Measurements from ENCODE around the gene PSMC3IP.
"Not testable (repeated sequence)": the region's sequence is repeated elsewhere in the genome, so short reads cannot be mapped to it uniquely, and the experiment has no call there.

The PSMC3IP gene

GRCh38 chr17:42553866-42554249 is 23.7 kb downstream of the PSMC3IP start:
- no peak overlapping the region for H3K9ac ChIP-seq (ENCODE audit: low read depth, low read length)

DNA sequence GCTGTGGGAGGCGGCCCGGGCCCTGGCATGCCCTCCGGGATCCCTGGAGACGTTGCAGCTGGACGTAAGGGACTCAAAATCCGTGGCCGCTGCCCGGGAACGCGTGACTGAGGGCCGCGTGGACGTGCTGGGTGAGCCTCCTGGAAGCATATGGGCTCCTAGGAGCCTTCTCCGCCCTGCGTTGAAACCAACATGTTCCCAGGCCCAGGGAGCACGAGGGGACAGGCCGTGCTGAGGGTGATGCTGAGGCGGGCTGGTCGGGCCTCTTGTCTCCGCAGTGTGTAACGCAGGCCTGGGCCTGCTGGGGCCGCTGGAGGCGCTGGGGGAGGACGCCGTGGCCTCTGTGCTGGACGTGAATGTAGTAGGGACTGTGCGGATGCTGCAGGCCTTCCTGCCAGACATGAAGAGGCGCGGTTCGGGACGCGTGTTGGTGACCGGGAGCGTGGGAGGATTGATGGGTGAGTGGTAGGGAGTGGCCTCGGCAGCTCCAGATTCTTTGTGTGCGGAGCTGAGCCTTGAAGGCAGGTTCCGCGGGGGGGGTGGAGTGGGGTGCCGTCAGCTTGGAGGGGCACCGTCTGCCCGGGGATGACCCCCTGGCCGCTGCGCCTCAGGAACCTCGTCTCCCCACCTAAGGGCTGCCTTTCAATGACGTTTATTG is 24.2 kb downstream of the PSMC3IP start:
- Histone ChIP-seq H3K27me3 (ENCODE audit: control insufficient read depth, insufficient read depth, low read length) (peaks cover 4% of the 10 kb centered on the region), H3K9ac (ENCODE audit: low read depth, low read length) (no peak overlapping the region), H3K9me3 (ENCODE audit: control insufficient read depth, insufficient read depth, low read length) (no peaks in the 10 kb centered on the region), H3K36me3 (ENCODE audit: control insufficient read depth, insufficient read depth, low read length) (no peaks in the 10 kb centered on the region), H3K4me3 (ENCODE audit: low read depth, low read length) (no peak overlapping the region), H3K4me1 (ENCODE audit: control insufficient read depth, insufficient read depth, low read length) (peaks cover 7% of the 10 kb centered on the region)

More at GRCh38 chr17:42553866-42554249, 23.7 kb downstream of the PSMC3IP start:
- H3K27me3 ChIP-seq (ENCODE audit: control insufficient read depth, insufficient read depth, low read length), result peaks cover 4% of the 10 kb centered on the region
- H3K9me3 ChIP-seq (ENCODE audit: control insufficient read depth, insufficient read depth, low read length), result no peaks in the 10 kb centered on the region
- no peaks in the 10 kb centered on the region for H3K36me3 ChIP-seq (ENCODE audit: control insufficient read depth, insufficient read depth, low read length)
- H3K4me3 ChIP-seq (ENCODE audit: low read depth, low read length), result peak overlapping the region; percentile 93
- H3K4me1 ChIP-seq (ENCODE audit: control insufficient read depth, insufficient read depth, low read length), result peaks cover 4% of the 10 kb centered on the region

- H3K36me3 ChIP-seq (ENCODE audit: control insufficient read depth, insufficient read depth, low read length); H3K4me1 ChIP-seq (ENCODE audit: control insufficient read depth, insufficient read depth, low read length); H3K9me3 ChIP-seq (ENCODE audit: control insufficient read depth, insufficient read depth, low read length); H3K9ac ChIP-seq (ENCODE audit: low read depth, low read length); H3K27me3 ChIP-seq (ENCODE audit: control insufficient read depth, insufficient read depth, low read length): not testable (repeated sequence)
- H3K4me3 ChIP-seq (ENCODE audit: low read depth, low read length), result peak within 1 kb of the TSS; percentile 93
Measured at GRCh38 chr17:42552736-42553135, 24.8 kb downstream of the PSMC3IP start, which contains the start of gene HSD17B1. TSS of gene HSD17B1 (plus strand) at chr17:42552923. CDS start at chr17:42552934, 11 bp downstream.

DNA sequence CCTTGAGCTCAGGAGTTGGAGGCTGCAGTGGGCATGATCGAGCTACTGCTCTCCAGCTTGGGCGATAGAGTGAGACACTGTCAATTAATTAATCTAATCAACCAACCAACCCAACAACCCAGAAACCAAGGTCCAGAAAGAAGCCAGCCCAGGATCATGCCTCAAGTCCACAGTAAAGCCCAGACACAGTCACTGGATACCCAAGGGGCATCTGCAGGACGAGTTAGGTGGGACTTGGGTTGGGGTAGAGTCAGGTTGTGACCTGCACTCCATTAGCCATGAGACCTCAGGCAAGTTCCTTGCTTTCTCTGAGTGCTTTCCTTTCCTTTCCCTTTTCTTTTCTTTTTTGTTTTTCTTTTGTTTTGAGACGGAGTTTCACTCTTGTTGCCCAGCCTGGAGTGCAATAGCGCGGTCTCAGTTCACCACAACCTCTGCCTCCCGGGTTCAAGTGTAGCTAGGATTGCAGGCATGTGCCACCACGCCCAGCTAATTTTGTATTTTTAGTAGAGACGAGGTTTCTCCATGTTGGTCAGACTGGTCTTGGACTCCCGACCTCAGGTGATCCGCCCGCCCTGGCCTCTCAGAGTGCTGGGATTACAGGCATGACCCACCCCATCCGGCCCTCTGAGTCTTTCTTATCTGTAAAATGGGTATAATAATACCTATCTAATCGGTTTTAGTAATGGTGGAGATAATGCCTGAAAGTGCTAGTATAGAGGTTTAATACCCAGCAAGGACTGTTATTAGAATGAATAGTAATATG is 28.4 kb downstream of the PSMC3IP start:
- Histone ChIP-seq H3K4me3 (ENCODE audit: low read depth, low read length) (peak overlapping the region; percentile 60), H3K27me3 (ENCODE audit: control insufficient read depth, insufficient read depth, low read length) (peaks cover 4% of the 10 kb centered on the region), H3K9ac (ENCODE audit: low read depth, low read length) (no peak overlapping the region), H3K9me3 (ENCODE audit: control insufficient read depth, insufficient read depth, low read length) (no peaks in the 10 kb centered on the region), H3K36me3 (ENCODE audit: control insufficient read depth, insufficient read depth, low read length) (no peaks in the 10 kb centered on the region), H3K4me1 (ENCODE audit: control insufficient read depth, insufficient read depth, low read length) (peaks cover 5% of the 10 kb centered on the region)

- peak overlapping the region; percentile 60 for H3K4me3 ChIP-seq (ENCODE audit: low read depth, low read length)
- no peak overlapping the region for H3K9ac ChIP-seq (ENCODE audit: low read depth, low read length)
Measured at GRCh38 chr17:42548070-42548837, 29.3 kb downstream of the PSMC3IP start.

GRCh38 chr17:42547698-42548069 is 29.8 kb downstream of the PSMC3IP start:
- Histone ChIP-seq H3K9ac (ENCODE audit: low read depth, low read length) (no peak overlapping the region), H3K36me3 (ENCODE audit: control insufficient read depth, insufficient read depth, low read length) (peaks cover 6% of the 10 kb centered on the region), H3K9me3 (ENCODE audit: control insufficient read depth, insufficient read depth, low read length) (no peaks in the 10 kb centered on the region), H3K4me1 (ENCODE audit: control insufficient read depth, insufficient read depth, low read length) (peaks cover 5% of the 10 kb centered on the region), H3K4me3 (ENCODE audit: low read depth, low read length) (peak overlapping the region; percentile 60), H3K27me3 (ENCODE audit: control insufficient read depth, insufficient read depth, low read length) (peaks cover 4% of the 10 kb centered on the region)

More at GRCh38 chr17:42548070-42548837, 29.3 kb downstream of the PSMC3IP start:
- Histone ChIP-seq H3K36me3 (ENCODE audit: control insufficient read depth, insufficient read depth, low read length) (peaks cover 4% of the 10 kb centered on the region), H3K27me3 (ENCODE audit: control insufficient read depth, insufficient read depth, low read length) (peaks cover 4% of the 10 kb centered on the region), H3K9me3 (ENCODE audit: control insufficient read depth, insufficient read depth, low read length) (no peaks in the 10 kb centered on the region), H3K4me1 (ENCODE audit: control insufficient read depth, insufficient read depth, low read length) (peaks cover 5% of the 10 kb centered on the region)

GRCh38 chr17:42547001-42547461 is 30.5 kb downstream of the PSMC3IP start:
- peaks cover 5% of the 10 kb centered on the region for H3K4me1 ChIP-seq (ENCODE audit: control insufficient read depth, insufficient read depth, low read length)
- H3K27me3 ChIP-seq (ENCODE audit: control insufficient read depth, insufficient read depth, low read length), result peaks cover 4% of the 10 kb centered on the region
- H3K9ac ChIP-seq (ENCODE audit: low read depth, low read length), result no peak overlapping the region
- peaks cover 6% of the 10 kb centered on the region for H3K36me3 ChIP-seq (ENCODE audit: control insufficient read depth, insufficient read depth, low read length)
- H3K4me3 ChIP-seq (ENCODE audit: low read depth, low read length), result no peak overlapping the region
- no peaks in the 10 kb centered on the region for H3K9me3 ChIP-seq (ENCODE audit: control insufficient read depth, insufficient read depth, low read length)

- H3K9ac ChIP-seq (ENCODE audit: low read depth, low read length); H3K4me3 ChIP-seq (ENCODE audit: low read depth, low read length); H3K4me1 ChIP-seq (ENCODE audit: control insufficient read depth, insufficient read depth, low read length); H3K27me3 ChIP-seq (ENCODE audit: control insufficient read depth, insufficient read depth, low read length); H3K9me3 ChIP-seq (ENCODE audit: control insufficient read depth, insufficient read depth, low read length): not testable (repeated sequence)
- H3K36me3 ChIP-seq (ENCODE audit: control insufficient read depth, insufficient read depth, low read length), result peaks cover 10% of the 10 kb centered on the region
Measured at GRCh38 chr17:42545755-42546505, 31.6 kb downstream of the PSMC3IP start.

DNA sequence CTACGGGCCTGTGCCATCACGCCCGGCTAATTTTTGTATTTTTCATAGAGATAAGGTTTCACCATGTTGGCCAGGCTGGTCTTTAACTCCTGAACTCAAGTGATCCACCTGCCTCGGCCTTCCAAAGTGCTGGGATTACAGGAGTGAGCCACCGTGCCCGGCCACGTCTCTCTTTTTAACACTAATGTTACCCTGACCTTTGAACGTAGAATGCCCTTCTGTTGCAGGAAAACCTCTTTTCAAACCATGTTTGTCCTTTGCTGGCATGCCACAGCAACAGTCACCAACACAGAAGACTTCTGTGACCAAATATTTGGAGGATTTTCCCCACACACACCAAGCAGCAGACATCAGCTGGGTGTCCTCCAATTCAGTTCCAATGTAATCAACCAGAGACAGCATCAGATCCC is 32.6 kb downstream of the PSMC3IP start:
- no peak overlapping the region for H3K9ac ChIP-seq (ENCODE audit: low read depth, low read length)
- no peaks in the 10 kb centered on the region for H3K9me3 ChIP-seq (ENCODE audit: control insufficient read depth, insufficient read depth, low read length)
- H3K27me3 ChIP-seq (ENCODE audit: control insufficient read depth, insufficient read depth, low read length), result peaks cover 4% of the 10 kb centered on the region
- peaks cover 5% of the 10 kb centered on the region for H3K4me1 ChIP-seq (ENCODE audit: control insufficient read depth, insufficient read depth, low read length)
- no peak overlapping the region for H3K4me3 ChIP-seq (ENCODE audit: low read depth, low read length)
- H3K36me3 ChIP-seq (ENCODE audit: control insufficient read depth, insufficient read depth, low read length), result peaks cover 11% of the 10 kb centered on the region

GRCh38 chr17:42543190-42544079 is 34.1 kb downstream of the PSMC3IP start:
- Histone ChIP-seq H3K36me3 (ENCODE audit: control insufficient read depth, insufficient read depth, low read length) (peaks cover 22% of the 10 kb centered on the region), H3K9ac (ENCODE audit: low read depth, low read length) (no peak overlapping the region), H3K27me3 (ENCODE audit: control insufficient read depth, insufficient read depth, low read length) (no peaks in the 10 kb centered on the region), H3K4me1 (ENCODE audit: control insufficient read depth, insufficient read depth, low read length) (no peaks in the 10 kb centered on the region), H3K4me3 (ENCODE audit: low read depth, low read length) (no peak overlapping the region), H3K9me3 (ENCODE audit: control insufficient read depth, insufficient read depth, low read length) (no peaks in the 10 kb centered on the region)
